HG03025 (cell line): ENCODE data around the gene MPEG1.

ENCODE experiments used
- ATAC-seq: cut with Tn5 transposase; IDR thresholded peaks from one replicate; pipeline ENCODE4 v1.9.1; 2021; ENCODE audit warnings: mild to moderate bottlenecking, moderate library complexity; ENCODE audit not compliant: unreplicated experiment, low FRiP score

MPEG1 gene

DNA sequence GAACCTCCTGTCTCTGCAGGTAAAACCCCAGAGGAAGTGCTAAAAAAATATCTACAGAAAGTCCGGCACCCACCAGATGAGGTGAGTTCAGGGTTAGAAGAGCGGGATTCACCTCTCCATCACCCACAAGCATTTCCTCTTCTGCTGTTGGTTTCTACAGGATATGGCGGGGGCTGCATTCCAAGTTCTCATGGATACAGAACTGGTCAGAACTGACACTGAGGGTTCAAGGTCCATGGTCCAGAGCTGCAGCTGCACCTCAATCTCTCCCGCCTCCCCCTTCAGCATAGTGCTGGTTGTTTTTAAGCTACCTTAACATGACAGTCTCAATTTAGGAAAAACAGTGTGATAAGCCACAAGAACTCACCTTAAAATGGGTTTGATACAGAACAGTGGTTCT is 21.6 kb downstream of the MPEG1 start:
- no peak for ATAC-seq

GRCh38 chr11:59189986-59190385 is 22.7 kb downstream of the MPEG1 start:
- no peak for ATAC-seq

- no peak for ATAC-seq
These were observed 23.8 kb downstream of the MPEG1 start for GRCh38 chr11:59188954-59189353.

DNA sequence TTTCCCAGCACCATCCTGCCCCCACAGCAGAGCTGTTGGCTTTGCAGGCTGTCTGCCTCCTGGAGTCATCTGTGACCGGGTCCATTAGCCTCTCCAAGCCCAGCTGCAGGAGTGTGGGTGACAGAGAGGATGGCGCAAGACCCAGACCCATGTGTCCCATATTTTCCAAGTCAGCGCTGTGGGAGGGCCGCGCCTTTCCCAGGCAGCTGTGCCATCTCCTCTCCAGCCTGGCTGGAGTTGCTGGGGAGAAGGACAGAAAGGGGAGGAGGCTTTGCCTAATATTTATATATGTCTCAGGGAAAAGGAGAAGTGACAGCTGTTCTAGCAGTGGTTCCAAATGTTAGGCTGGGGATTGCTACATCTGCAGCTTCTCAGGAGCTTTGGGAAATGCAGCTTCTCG is 25.1 kb downstream of the MPEG1 start:
- ATAC-seq = no peak

DNA sequence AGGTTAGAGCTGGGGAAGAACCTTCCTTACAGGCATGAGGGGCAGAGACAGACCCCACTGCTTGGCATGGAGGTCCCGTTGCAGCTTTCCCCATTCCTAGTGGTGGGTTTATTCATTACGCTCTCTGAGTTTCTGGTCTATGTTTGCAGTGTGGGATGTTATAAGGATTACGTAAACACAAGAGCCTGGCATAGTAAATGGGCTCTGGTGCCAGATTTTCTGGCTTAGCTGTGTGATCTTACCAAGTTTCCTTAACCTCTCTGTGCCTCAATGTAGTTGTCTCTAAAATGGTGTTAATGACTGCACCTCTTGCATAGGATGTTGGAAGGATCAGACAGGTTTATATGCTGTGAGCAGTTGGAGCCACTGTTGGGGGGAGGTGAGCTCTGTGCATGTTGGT is 25.7 kb downstream of the MPEG1 start:
- no peak for ATAC-seq

GRCh38 chr11:59186130-59186594 is 26.6 kb downstream of the MPEG1 start:
- peak; percentile 73 for ATAC-seq

DNA sequence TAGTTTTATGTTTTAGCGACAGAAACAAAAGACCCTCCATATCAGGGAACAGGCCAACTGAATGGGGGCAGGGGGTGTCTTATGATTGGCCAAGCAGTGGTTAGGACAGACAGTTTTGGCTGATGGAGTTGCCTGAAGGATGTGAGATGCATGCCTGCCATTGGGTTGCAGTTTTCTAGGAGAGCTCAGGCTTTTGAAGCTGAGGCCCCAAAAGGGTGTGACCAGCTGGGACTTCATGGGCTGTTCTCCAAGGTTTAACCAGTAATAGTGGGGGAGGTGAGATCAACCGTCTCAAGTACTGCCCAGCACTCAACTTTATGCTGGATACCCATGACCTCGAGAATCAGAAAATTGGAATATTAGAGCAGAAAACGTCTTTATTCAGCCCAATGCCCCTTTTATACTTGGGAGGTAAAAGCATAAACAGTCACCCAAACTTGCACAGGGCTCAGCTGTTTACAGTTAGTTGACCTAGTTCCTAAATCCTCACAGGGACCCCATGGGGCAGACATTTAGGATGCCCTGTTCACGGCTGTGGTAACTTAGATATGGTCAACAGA is 27.3 kb downstream of the MPEG1 start:
- no peak for ATAC-seq

- no peak for ATAC-seq
These were observed 27.9 kb downstream of the MPEG1 start for GRCh38 chr11:59184691-59185339.

- ATAC-seq = no peak
These were observed 29.0 kb downstream of the MPEG1 start for GRCh38 chr11:59183771-59184170.

- ATAC-seq = no peak
These were observed 30.1 kb downstream of the MPEG1 start for GRCh38 chr11:59182457-59183151.

- no peak for ATAC-seq
These were observed 30.8 kb downstream of the MPEG1 start for GRCh38 chr11:59181746-59182456.

DNA sequence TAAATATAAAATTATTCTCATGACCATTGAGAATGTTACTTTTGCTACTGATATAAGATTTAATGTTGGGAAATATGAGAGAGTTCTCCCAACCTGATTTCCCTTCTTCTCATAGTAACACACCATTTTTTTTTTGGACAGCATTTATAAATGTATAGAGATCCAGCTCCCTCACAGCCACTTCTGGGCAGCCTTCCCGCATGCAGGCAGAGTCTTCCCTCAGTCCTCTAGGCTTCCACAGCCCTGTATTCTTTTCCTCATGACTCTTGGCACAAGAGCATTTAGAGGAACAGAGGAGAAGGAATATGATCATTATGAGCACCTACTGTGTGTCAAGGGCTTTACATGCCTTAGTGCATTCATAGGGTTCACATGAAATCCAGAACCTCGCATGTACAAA is 31.8 kb downstream of the MPEG1 start:
- no peak for ATAC-seq

GRCh38 chr11:59180168-59180776 is 32.5 kb downstream of the MPEG1 start:
- no peak for ATAC-seq

DNA sequence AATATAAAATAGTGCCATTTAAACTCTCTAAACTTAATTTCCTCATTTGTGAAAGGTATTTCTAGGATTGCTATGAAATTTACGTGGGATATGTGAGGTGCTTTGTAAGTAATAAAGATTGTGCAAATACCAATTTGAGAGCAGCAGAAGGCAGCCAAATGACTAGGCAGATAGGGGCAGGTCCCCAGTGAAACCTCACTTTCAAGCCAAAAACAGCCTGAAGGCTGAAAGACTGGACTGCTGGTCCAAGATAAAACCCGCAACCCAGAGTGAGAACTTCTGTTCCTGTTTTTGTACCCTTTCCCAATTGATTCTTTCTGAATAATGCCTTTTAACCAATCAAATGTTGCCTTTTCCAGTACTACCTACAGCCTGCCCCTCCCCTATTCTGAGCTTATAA is 33.6 kb downstream of the MPEG1 start:
- ATAC-seq = no peak

DNA sequence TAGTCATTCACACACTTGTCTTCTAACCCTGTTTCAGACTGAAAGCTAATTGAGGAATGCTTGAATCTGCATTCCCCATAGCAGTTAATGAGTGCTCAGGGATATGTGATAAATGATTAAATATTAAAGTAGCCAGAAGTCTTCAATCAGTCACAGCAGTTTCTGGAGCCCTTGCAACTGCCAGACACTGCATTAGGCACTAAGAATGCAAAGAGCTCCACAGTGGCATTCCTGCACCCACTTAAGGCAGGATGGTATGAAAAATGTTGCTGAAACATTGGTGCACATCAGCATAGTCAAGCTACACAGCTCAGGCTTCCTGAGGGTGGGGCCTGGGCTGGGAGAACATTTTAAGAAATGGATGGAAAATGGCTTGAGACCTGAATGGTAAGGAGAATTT is 34.3 kb downstream of the MPEG1 start:
- no peak for ATAC-seq

DNA sequence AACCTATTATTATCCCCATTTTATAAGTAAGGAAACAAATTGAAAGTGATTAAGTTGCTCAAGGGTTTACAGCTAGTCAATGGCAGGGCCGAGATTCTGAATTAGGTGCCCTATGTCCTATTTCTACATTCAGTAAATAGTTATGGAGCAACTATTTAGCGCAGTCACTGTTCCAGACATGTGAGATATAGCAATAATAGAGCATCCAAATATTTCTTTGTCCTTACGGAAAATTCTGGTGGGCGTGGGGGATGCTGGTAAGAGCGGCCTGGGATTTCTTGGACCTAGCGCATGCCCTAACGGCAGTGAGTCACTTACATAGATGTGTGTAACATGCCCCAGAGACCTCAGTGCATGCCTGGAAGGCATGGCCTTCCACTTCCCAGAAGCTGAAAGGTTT is 36.4 kb downstream of the MPEG1 start:
- ATAC-seq = no peak

DNA sequence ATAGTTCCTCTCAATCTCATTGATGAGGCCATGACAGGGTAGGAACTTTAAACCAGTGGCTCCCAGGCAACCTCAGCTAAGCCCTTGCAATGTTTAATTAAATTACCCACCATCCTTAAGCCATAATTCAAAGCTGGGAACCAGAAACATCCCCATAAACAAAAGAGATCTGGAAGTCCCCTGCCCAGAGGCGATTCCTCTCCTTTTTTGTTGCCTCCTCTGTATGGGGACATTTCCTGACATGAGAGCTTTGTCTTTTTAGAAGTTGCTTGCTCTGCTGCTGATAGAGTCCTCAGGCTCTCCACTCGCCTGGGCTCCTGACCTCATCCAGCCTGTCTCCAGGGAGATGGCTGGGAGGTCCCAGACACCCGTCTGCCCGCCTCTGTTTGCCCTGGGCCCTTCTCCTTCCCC is 37.6 kb downstream of the MPEG1 start:
- no peak for ATAC-seq

- ATAC-seq = no peak
These were observed 38.1 kb downstream of the MPEG1 start for GRCh38 chr11:59174664-59175033.

DNA sequence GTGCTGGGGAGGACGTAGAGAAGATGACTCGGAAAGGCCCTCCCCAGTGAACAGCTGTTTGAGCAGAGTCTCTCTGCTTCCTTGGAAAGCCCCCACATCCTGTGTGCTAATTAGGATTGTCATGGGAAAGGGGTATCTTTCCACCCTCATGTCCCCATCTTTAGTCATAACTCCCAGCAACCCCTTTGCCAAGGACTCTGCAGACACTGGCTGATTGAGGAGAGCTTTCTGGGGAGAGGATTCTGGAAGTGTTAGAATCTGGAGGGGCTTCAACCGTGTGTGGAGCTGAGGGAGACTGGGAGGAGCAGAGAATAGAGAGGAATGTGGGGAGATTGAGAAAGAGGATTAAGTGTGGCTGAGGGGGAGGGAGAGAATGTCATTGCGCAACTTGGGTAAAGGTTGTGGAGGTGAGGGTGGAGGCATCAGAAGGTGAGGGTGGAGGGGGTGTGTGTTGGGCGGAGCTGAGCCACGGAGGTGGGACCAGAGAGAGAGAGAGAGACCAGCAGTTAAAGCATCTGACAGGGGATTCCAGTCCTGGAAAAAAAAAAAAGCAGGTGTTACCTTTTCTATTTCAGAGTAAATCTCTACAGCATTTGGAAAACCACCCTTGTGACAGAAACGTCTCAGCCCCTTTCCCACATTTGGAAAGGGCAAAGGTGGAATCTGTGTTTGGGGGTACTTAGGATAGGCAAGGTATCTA is 38.6 kb downstream of the MPEG1 start:
- ATAC-seq = no peak
